ENCODE data around the gene ATP2B1. TPM values are rescaled to one million over a fixed set of nuclear protein-coding genes. Genes with fewer than 3 reads are reported as not detected.
"Not testable (repeated sequence)": the region's sequence is repeated elsewhere in the genome, so short reads cannot be mapped to it uniquely, and the experiment has no call there.

Gene ATP2B1
- total RNA-seq, 1 donor = 99.9 TPM

- Histone ChIP-seq H3K27ac (ENCODE audit: low read depth, low read length) (no peak overlapping the region), H2AFZ (ENCODE audit: low read length) (no peak overlapping the region), H3K36me3 (ENCODE audit: insufficient read depth, low read length) (no peaks in the 10 kb centered on the region), H3K4me2 (ENCODE audit: insufficient read depth, low read length) (no peak overlapping the region), H3K4me1 (ENCODE audit: insufficient read depth, low read length) (peaks cover 32% of the 10 kb centered on the region), H3K4me3 (ENCODE audit: insufficient read depth, low read length) (no peak overlapping the region), H3K27me3 (ENCODE audit: insufficient read depth, low read length) (no peaks in the 10 kb centered on the region), H3K9me3 (ENCODE audit: low read depth, low read length) (no peaks in the 10 kb centered on the region), H4K20me1 (ENCODE audit: insufficient read depth, low read length) (peaks cover 52% of the 10 kb centered on the region), H3K79me2 (ENCODE audit: insufficient read depth, low read length) (peaks cover 100% of the 10 kb centered on the region)
- no peak for TF ChIP-seq CTCF (IDR thresholded peaks at IDR 0.05; ENCODE audit: extremely low read depth, low read depth, low read length)
- no peak for DNase-seq (ENCODE audit: insufficient read length, low spot score, missing footprints)
Observed at GRCh38 chr12:89701606-89702206, 6.9 kb downstream of the ATP2B1 start.

GRCh38 chr12:89700191-89700810 lies 8.3 kb downstream of the ATP2B1 start:
- H4K20me1 ChIP-seq (ENCODE audit: insufficient read depth, low read length) = peaks cover 46% of the 10 kb centered on the region
- no peaks in the 10 kb centered on the region for H3K27me3 ChIP-seq (ENCODE audit: insufficient read depth, low read length)
- no peaks in the 10 kb centered on the region for H3K9me3 ChIP-seq (ENCODE audit: low read depth, low read length)
- H3K27ac ChIP-seq (ENCODE audit: low read depth, low read length) = no peak overlapping the region
- no peak for TF ChIP-seq CTCF (IDR thresholded peaks at IDR 0.05; ENCODE audit: extremely low read depth, low read depth, low read length)
- no peak overlapping the region for H2AFZ ChIP-seq (ENCODE audit: low read length)
- H3K36me3 ChIP-seq (ENCODE audit: insufficient read depth, low read length) = no peaks in the 10 kb centered on the region
- no peak for DNase-seq (ENCODE audit: insufficient read length, low spot score, missing footprints)
- no peak overlapping the region for H3K4me2 ChIP-seq (ENCODE audit: insufficient read depth, low read length)
- H3K79me2 ChIP-seq (ENCODE audit: insufficient read depth, low read length) = peaks cover 100% of the 10 kb centered on the region
- peaks cover 23% of the 10 kb centered on the region for H3K4me1 ChIP-seq (ENCODE audit: insufficient read depth, low read length)
- no peak overlapping the region for H3K4me3 ChIP-seq (ENCODE audit: insufficient read depth, low read length)

- peaks cover 100% of the 10 kb centered on the region for H3K79me2 ChIP-seq (ENCODE audit: insufficient read depth, low read length)
- no peak overlapping the region for H3K4me3 ChIP-seq (ENCODE audit: insufficient read depth, low read length)
- peaks cover 37% of the 10 kb centered on the region for H4K20me1 ChIP-seq (ENCODE audit: insufficient read depth, low read length)
Observed at GRCh38 chr12:89698607-89699006, 10.0 kb downstream of the ATP2B1 start.

GRCh38 chr12:89697728-89698127 lies 10.9 kb downstream of the ATP2B1 start:
- peaks cover 32% of the 10 kb centered on the region for H4K20me1 ChIP-seq (ENCODE audit: insufficient read depth, low read length)
- not testable (repeated sequence) for H3K27me3 ChIP-seq (ENCODE audit: insufficient read depth, low read length); H3K27ac ChIP-seq (ENCODE audit: low read depth, low read length); H3K9me3 ChIP-seq (ENCODE audit: low read depth, low read length); H3K4me3 ChIP-seq (ENCODE audit: insufficient read depth, low read length); H3K4me2 ChIP-seq (ENCODE audit: insufficient read depth, low read length); DNase-seq (ENCODE audit: insufficient read length, low spot score, missing footprints); H2AFZ ChIP-seq (ENCODE audit: low read length); H3K36me3 ChIP-seq (ENCODE audit: insufficient read depth, low read length)
- peaks cover 16% of the 10 kb centered on the region for H3K4me1 ChIP-seq (ENCODE audit: insufficient read depth, low read length)
- peaks cover 100% of the 10 kb centered on the region for H3K79me2 ChIP-seq (ENCODE audit: insufficient read depth, low read length)

More at GRCh38 chr12:89698607-89699006, 10.0 kb downstream of the ATP2B1 start:
- no peaks in the 10 kb centered on the region for H3K9me3 ChIP-seq (ENCODE audit: low read depth, low read length)
- H3K36me3 ChIP-seq (ENCODE audit: insufficient read depth, low read length) = no peaks in the 10 kb centered on the region
- no peak for TF ChIP-seq CTCF (IDR thresholded peaks at IDR 0.05; ENCODE audit: extremely low read depth, low read depth, low read length)
- no peaks in the 10 kb centered on the region for H3K27me3 ChIP-seq (ENCODE audit: insufficient read depth, low read length)
- H3K4me1 ChIP-seq (ENCODE audit: insufficient read depth, low read length) = peaks cover 22% of the 10 kb centered on the region
- H3K4me2 ChIP-seq (ENCODE audit: insufficient read depth, low read length) = no peak overlapping the region
- H2AFZ ChIP-seq (ENCODE audit: low read length) = no peak overlapping the region
- H3K27ac ChIP-seq (ENCODE audit: low read depth, low read length) = no peak overlapping the region
- DNase-seq (ENCODE audit: insufficient read length, low spot score, missing footprints) = no peak
